ENCODE data around the gene ADGRD2.

ADGRD2 gene

GRCh38 chr9:124470726-124471125 lies 20.5 kb downstream of the ADGRD2 start:
- Histone ChIP-seq H3K79me2 (ENCODE audit: control insufficient read depth, insufficient read depth, low read length, unreplicated experiment) (no peaks in the 10 kb centered on the region), H3K4me3 (ENCODE audit: low read depth, low read length) (no peak overlapping the region), H3K27me3 (ENCODE audit: insufficient read depth, low read length) (peaks cover 3% of the 10 kb centered on the region), H3K36me3 (ENCODE audit: insufficient read depth, low read length) (no peaks in the 10 kb centered on the region), H3K4me1 (ENCODE audit: control insufficient read depth, insufficient read depth, low read length, unreplicated experiment) (no peaks in the 10 kb centered on the region), H3K27ac (ENCODE audit: low read depth, low read length) (no peak overlapping the region), H2AFZ (ENCODE audit: low read length, unreplicated experiment) (no peak overlapping the region)

DNA sequence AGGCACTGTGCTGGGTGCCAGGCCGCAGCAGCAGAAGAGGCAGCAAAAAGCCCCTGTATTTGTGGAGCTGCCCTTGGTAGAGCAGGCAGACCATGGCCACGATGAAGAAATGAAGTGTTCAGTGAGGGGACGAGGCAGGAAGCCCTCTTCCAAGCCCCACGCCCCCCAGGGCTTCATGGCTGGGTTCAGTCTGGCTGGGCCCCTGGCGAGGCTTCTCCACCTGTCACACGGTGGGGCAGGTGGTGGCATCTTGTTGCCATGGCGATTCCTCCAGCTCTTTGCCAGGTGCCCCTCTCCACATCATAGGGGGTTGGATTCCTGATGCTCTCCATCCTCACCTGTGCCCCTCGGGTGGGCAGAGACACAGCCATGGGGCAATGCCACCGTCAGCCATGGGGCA lies 21.5 kb downstream of the ADGRD2 start:
- no peaks in the 10 kb centered on the region for H3K79me2 ChIP-seq (ENCODE audit: control insufficient read depth, insufficient read depth, low read length, unreplicated experiment)
- H2AFZ ChIP-seq (ENCODE audit: low read length, unreplicated experiment): no peak overlapping the region
- no peaks in the 10 kb centered on the region for H3K36me3 ChIP-seq (ENCODE audit: insufficient read depth, low read length)
- no peaks in the 10 kb centered on the region for H3K4me1 ChIP-seq (ENCODE audit: control insufficient read depth, insufficient read depth, low read length, unreplicated experiment)
- no peak overlapping the region for H3K27ac ChIP-seq (ENCODE audit: low read depth, low read length)
- H3K27me3 ChIP-seq (ENCODE audit: insufficient read depth, low read length): peaks cover 12% of the 10 kb centered on the region
- H3K4me3 ChIP-seq (ENCODE audit: low read depth, low read length): no peak overlapping the region

DNA sequence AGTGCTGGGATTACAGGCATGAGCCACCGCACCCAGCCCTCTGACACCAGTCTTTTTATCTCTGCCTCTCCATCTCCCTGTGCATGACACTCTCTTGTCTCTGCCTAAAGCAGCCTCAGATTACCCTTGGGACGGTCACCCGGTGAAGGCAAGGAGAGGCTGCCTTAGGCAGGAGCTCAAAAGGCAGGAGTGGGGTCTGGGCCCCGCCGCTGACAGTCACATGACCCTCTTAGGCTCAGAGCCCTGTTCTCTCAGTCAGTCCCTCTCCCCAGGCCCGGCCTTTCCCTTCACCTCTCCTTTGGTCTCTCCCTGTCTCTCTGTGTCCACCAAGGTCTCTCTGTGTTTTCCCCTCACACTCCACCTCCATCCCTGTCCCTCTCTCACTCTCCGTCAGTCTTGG lies 22.5 kb downstream of the ADGRD2 start:
- H3K27me3 ChIP-seq (ENCODE audit: insufficient read depth, low read length): peaks cover 21% of the 10 kb centered on the region
- H3K4me3 ChIP-seq (ENCODE audit: low read depth, low read length): no peak overlapping the region
- no peak overlapping the region for H3K27ac ChIP-seq (ENCODE audit: low read depth, low read length)
- no peaks in the 10 kb centered on the region for H3K4me1 ChIP-seq (ENCODE audit: control insufficient read depth, insufficient read depth, low read length, unreplicated experiment)
- H3K79me2 ChIP-seq (ENCODE audit: control insufficient read depth, insufficient read depth, low read length, unreplicated experiment): no peaks in the 10 kb centered on the region
- H3K36me3 ChIP-seq (ENCODE audit: insufficient read depth, low read length): no peaks in the 10 kb centered on the region
- no peak overlapping the region for H2AFZ ChIP-seq (ENCODE audit: low read length, unreplicated experiment)

DNA sequence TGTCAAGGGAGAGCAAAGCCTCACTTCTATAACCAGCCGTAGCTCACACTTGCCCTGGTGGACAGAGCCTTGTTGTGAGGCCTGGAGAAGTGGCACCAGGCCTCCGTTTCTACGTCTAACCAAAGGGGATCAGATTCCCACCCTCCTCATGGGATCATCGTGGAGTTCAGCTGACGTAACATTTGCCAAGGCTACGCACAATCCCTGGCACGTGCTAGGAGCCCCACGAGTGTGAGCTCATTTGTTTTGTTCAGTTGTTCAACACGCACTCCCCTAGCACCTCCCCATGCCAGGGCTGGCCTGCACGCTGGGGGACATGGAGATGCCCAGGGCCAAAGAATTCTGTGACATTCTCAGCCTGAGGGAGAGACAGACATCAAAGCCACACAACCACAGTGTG lies 23.1 kb downstream of the ADGRD2 start:
- Histone ChIP-seq H3K4me1 (ENCODE audit: control insufficient read depth, insufficient read depth, low read length, unreplicated experiment) (no peaks in the 10 kb centered on the region), H3K4me3 (ENCODE audit: low read depth, low read length) (no peak overlapping the region), H3K27ac (ENCODE audit: low read depth, low read length) (no peak overlapping the region), H3K79me2 (ENCODE audit: control insufficient read depth, insufficient read depth, low read length, unreplicated experiment) (no peaks in the 10 kb centered on the region), H3K36me3 (ENCODE audit: insufficient read depth, low read length) (no peaks in the 10 kb centered on the region), H3K27me3 (ENCODE audit: insufficient read depth, low read length) (peaks cover 27% of the 10 kb centered on the region), H2AFZ (ENCODE audit: low read length, unreplicated experiment) (no peak overlapping the region)

- H3K4me3 ChIP-seq (ENCODE audit: low read depth, low read length): no peak overlapping the region
- no peak overlapping the region for H3K27ac ChIP-seq (ENCODE audit: low read depth, low read length)
- H2AFZ ChIP-seq (ENCODE audit: low read length, unreplicated experiment): no peak overlapping the region
- no peaks in the 10 kb centered on the region for H3K4me1 ChIP-seq (ENCODE audit: control insufficient read depth, insufficient read depth, low read length, unreplicated experiment)
- peaks cover 35% of the 10 kb centered on the region for H3K27me3 ChIP-seq (ENCODE audit: insufficient read depth, low read length)
- no peaks in the 10 kb centered on the region for H3K79me2 ChIP-seq (ENCODE audit: control insufficient read depth, insufficient read depth, low read length, unreplicated experiment)
- no peaks in the 10 kb centered on the region for H3K36me3 ChIP-seq (ENCODE audit: insufficient read depth, low read length)
Measured at GRCh38 chr9:124474151-124474550, 23.9 kb downstream of the ADGRD2 start.

DNA sequence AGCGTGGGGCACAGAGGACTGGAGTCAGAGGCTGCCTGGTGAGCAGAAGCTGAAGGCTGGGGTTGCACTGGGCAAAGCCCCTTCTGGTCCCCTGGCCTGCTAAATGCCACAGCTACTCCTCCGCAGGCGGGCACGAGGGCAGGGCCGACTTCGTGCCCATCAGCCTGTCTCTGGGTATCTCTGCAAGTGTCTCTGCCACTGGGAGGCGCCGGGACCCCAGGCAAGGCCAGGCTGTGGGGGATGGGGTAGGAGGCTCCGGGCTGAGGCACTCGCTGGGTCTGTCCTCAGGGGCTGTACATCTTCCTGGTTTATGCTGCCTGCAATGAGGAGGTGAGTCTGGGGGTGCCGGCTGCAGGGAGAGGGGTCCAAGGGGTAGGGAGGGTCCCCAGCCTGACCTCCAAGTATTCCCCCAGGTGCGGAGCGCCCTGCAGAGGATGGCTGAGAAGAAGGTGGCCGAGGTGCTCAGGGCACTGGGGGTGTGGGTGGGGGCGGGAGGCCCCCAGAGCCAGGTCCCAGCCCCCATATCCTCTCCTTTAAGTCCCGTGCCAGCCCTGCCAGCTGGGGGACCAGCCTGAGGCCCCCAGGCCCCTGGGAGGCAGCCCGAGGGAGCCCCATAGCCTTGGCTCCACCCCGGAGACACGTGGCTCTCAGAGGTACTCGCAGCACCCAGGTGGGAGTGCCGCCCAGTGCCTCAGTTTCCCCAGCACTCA lies 25.1 kb downstream of the ADGRD2 start:
- Histone ChIP-seq H3K27ac (ENCODE audit: low read depth, low read length) (no peak overlapping the region), H2AFZ (ENCODE audit: low read length, unreplicated experiment) (no peak overlapping the region), H3K79me2 (ENCODE audit: control insufficient read depth, insufficient read depth, low read length, unreplicated experiment) (no peaks in the 10 kb centered on the region), H3K4me3 (ENCODE audit: low read depth, low read length) (no peak overlapping the region), H3K27me3 (ENCODE audit: insufficient read depth, low read length) (peaks cover 46% of the 10 kb centered on the region), H3K4me1 (ENCODE audit: control insufficient read depth, insufficient read depth, low read length, unreplicated experiment) (no peaks in the 10 kb centered on the region), H3K36me3 (ENCODE audit: insufficient read depth, low read length) (no peaks in the 10 kb centered on the region)

DNA sequence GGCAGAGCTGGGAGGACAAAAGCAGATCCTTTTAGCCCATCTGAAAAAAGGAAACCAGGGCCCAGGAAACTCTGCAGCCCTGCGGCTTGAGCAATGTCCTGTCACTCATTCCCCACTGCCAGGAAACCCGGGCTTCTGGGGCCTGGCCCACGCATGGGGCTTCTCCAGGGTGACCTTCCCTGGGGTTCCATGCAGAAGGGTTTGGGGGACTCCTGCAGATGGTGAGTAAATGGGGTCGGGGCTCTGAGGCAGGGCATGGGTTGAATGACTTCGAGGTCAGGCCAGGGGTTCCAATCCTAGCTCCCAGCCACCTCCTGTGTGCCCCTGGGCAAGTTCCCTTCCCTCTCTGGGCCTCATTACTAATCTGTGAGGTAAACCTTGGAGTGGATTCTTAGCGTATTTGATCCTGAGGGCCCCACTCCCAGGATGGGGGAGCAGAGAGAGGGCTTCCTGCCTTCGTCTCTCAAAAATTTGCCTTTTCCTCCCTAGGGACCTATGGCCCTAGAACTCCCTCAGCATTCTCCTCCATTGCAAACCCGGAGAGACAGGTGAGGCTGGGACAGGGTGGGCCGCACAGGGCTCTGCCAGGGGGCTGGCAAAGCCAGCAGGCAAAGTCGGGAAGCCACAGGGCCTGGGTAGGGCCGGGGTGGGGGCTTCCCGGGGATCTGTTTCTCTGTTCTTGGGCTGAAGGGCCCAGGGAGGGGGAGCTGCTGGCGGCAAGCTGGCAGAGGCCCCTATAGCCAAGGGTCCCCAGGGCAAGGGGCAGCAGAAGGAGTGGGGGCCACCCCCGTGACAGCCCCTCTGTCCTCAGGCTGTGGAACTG lies 25.8 kb downstream of the ADGRD2 start:
- Histone ChIP-seq H3K36me3 (ENCODE audit: insufficient read depth, low read length) (no peaks in the 10 kb centered on the region), H3K4me1 (ENCODE audit: control insufficient read depth, insufficient read depth, low read length, unreplicated experiment) (no peaks in the 10 kb centered on the region), H2AFZ (ENCODE audit: low read length, unreplicated experiment) (no peak overlapping the region), H3K27ac (ENCODE audit: low read depth, low read length) (no peak overlapping the region), H3K4me3 (ENCODE audit: low read depth, low read length) (no peak overlapping the region), H3K27me3 (ENCODE audit: insufficient read depth, low read length) (peaks cover 48% of the 10 kb centered on the region), H3K79me2 (ENCODE audit: control insufficient read depth, insufficient read depth, low read length, unreplicated experiment) (no peaks in the 10 kb centered on the region)

GRCh38 chr9:124477211-124477647 lies 27.0 kb downstream of the ADGRD2 start:
- Histone ChIP-seq H3K4me1 (ENCODE audit: control insufficient read depth, insufficient read depth, low read length, unreplicated experiment) (no peaks in the 10 kb centered on the region), H3K36me3 (ENCODE audit: insufficient read depth, low read length) (no peaks in the 10 kb centered on the region), H3K27ac (ENCODE audit: low read depth, low read length) (no peak overlapping the region), H3K79me2 (ENCODE audit: control insufficient read depth, insufficient read depth, low read length, unreplicated experiment) (no peaks in the 10 kb centered on the region), H2AFZ (ENCODE audit: low read length, unreplicated experiment) (no peak overlapping the region), H3K4me3 (ENCODE audit: low read depth, low read length) (peak overlapping the region; percentile 40; the same call in 1 of the 2 replicates), H3K27me3 (ENCODE audit: insufficient read depth, low read length) (peaks cover 54% of the 10 kb centered on the region)

DNA sequence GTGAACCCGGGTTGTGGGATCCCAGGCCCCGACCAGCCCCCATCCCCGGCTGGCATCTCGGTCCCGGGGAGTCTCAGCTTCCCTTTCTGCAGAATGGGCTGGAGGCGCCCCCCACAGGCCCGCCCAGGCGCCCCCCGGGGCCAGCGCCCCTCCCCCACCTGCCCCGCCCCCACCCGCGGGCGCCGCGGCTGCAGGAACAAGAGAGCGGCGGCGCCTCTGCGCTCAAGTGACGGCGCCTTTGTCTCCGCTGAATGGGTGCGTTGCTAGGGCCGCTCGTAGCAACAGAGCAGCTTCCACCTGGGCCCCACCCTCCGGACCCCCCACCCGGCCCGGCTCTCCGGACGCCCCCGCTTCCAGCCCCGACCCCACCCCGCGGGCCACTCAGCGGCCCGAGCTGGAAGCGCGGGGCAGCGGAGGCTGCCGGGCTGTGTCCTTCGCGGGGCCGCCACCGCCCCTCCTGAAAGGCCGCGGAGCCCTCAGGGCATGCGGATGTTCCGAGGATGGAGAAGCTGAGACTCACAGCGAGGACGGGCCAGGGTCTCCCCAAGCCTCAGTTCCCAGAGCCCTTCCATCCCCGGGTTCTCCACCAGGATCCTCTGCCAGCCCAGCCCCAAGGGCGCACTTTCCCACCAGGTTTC lies 27.5 kb downstream of the ADGRD2 start:
- Histone ChIP-seq H3K4me1 (ENCODE audit: control insufficient read depth, insufficient read depth, low read length, unreplicated experiment) (no peaks in the 10 kb centered on the region), H3K36me3 (ENCODE audit: insufficient read depth, low read length) (no peaks in the 10 kb centered on the region), H3K4me3 (ENCODE audit: low read depth, low read length) (peak overlapping the region; percentile 40; the same call in 1 of the 2 replicates), H3K79me2 (ENCODE audit: control insufficient read depth, insufficient read depth, low read length, unreplicated experiment) (no peaks in the 10 kb centered on the region), H2AFZ (ENCODE audit: low read length, unreplicated experiment) (no peak overlapping the region), H3K27me3 (ENCODE audit: insufficient read depth, low read length) (peaks cover 54% of the 10 kb centered on the region), H3K27ac (ENCODE audit: low read depth, low read length) (no peak overlapping the region)

- Histone ChIP-seq H2AFZ (ENCODE audit: low read length, unreplicated experiment) (no peak overlapping the region), H3K79me2 (ENCODE audit: control insufficient read depth, insufficient read depth, low read length, unreplicated experiment) (no peaks in the 10 kb centered on the region), H3K27me3 (ENCODE audit: insufficient read depth, low read length) (peaks cover 54% of the 10 kb centered on the region), H3K27ac (ENCODE audit: low read depth, low read length) (no peak overlapping the region), H3K4me1 (ENCODE audit: control insufficient read depth, insufficient read depth, low read length, unreplicated experiment) (no peaks in the 10 kb centered on the region), H3K36me3 (ENCODE audit: insufficient read depth, low read length) (no peaks in the 10 kb centered on the region), H3K4me3 (ENCODE audit: low read depth, low read length) (no peak overlapping the region)
Measured at GRCh38 chr9:124478354-124478753, 28.1 kb downstream of the ADGRD2 start.

Data from ACC112 (cell line).